A673 (cell line): ENCODE measurements around the gene VPS26B.

Source experiments
- CTCF ChIP-seq: fragments of 300-800, 200-600 bp; sonication (generic); conservative IDR thresholded peaks from 2 replicates; pipeline ENCODE4 v1.5.1; 2017; ENCODE audit warnings: low read depth, mild to moderate bottlenecking, antibody characterized with exemption, low read length, moderate library complexity, mixed read lengths
- EZH2 ChIP-seq: fragments of 200-600 bp; sonication (generic); IDR thresholded peaks from 2 replicates; pipeline ENCODE4 v1.6.1; 2017; ENCODE audit warnings: borderline replicate concordance, low read depth, mild to moderate bottlenecking, mixed read lengths, antibody characterized with exemption, low read length; ENCODE audit not compliant: poor library complexity, severe bottlenecking

- TF ChIP-seq CTCF: no peak
- no peak for TF ChIP-seq EZH2
Measured at GRCh38 chr11:134245434-134245833, 21.0 kb downstream of the VPS26B start.
